ENCODE measurements around the gene SNX4.

Gene SNX4

DNA sequence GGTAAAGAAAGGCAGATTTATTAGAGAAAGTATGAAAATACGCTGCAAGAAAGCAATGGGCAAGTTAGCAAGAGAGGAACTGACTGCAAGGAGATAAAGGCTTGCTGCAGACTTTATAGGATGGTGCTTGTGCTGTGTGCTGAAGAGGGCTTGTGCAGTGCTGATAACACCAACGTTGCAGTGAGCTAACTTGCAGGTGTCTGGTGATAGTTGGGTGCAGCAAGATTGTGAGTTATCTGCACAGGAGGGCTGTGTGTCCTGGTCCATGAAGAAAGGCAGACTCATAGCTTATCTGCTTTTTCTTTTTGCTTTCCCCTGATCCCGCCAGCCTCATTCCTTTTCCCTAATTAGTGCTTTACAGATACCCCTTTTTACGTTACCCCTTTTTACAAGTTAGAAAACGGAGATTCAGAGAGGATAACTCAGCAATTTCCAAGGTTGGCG, 86.9 kb downstream of the SNX4 start:
- DNase-seq (ENCODE audit: low read depth in 1 of 2, low spot score in 1 of 2): no peak
- Histone ChIP-seq H3K27ac (replicated peaks) (no peak overlapping the region), H3K4me3 (replicated peaks; ENCODE audit: insufficient read depth, low read length) (no peak overlapping the region), H3K27me3 (ENCODE audit: insufficient read depth, poor library complexity, severe bottlenecking) (no peaks in the 10 kb centered on the region)
- TF ChIP-seq GABPA (IDR thresholded peaks at IDR 0.05; ENCODE audit: low read depth): no peak
- no peak for TF ChIP-seq SPI1 (IDR thresholded peaks at IDR 0.05; ENCODE audit: borderline replicate concordance, low read depth)

DNA sequence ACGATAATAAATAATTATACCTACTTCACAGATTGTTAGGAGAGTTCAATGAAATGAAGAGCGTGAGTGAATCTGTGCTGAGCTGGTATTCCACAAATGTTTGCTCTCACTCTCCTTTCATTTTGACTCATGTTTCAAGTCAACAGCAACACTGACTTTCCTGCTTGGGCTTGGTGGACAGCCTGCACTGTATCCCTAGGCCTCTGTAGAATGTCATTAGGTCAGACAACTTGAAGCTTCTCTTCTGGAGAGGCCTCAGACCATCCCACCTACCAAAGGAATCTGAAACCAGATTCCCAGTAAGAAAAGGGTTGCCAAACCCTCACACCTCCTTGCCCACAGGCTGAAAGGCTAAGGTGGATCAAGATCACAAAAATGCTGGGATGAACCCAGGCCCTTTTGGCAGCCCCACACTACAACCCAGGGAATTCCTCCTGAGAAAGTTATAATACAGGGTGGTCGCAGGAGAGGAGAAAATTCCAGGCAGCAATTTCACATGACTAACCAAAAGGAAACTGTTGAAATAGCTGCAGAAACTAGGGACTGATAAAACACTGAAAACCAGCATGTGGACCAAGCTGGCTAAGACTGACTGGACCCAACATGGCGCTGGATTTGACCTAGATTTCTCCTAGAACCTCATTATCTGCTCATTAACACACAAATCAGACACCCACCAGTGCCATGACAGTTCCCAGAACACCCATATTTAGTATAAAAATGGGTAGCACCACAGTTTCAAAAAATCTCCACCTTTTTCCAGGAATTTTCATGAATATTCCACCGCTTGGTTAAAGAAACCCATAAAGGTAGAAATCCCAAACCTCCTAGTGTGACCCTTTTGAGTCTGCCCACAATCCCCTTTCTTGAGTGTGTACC, 87.9 kb downstream of the SNX4 start:
- H3K27me3 ChIP-seq (ENCODE audit: insufficient read depth, poor library complexity, severe bottlenecking): no peaks in the 10 kb centered on the region
- H3K27ac ChIP-seq (replicated peaks): no peak overlapping the region
- no peak overlapping the region for H3K4me3 ChIP-seq (replicated peaks; ENCODE audit: insufficient read depth, low read length)
- TF ChIP-seq GABPA (IDR thresholded peaks at IDR 0.05; ENCODE audit: low read depth) (no peak), SPI1 (IDR thresholded peaks at IDR 0.05; ENCODE audit: borderline replicate concordance, low read depth) (no peak), POLR2AphosphoS5 (IDR thresholded peaks at IDR 0.05; ENCODE audit: low read depth) (no peak)
- TF ChIP-seq, protein P1, sequence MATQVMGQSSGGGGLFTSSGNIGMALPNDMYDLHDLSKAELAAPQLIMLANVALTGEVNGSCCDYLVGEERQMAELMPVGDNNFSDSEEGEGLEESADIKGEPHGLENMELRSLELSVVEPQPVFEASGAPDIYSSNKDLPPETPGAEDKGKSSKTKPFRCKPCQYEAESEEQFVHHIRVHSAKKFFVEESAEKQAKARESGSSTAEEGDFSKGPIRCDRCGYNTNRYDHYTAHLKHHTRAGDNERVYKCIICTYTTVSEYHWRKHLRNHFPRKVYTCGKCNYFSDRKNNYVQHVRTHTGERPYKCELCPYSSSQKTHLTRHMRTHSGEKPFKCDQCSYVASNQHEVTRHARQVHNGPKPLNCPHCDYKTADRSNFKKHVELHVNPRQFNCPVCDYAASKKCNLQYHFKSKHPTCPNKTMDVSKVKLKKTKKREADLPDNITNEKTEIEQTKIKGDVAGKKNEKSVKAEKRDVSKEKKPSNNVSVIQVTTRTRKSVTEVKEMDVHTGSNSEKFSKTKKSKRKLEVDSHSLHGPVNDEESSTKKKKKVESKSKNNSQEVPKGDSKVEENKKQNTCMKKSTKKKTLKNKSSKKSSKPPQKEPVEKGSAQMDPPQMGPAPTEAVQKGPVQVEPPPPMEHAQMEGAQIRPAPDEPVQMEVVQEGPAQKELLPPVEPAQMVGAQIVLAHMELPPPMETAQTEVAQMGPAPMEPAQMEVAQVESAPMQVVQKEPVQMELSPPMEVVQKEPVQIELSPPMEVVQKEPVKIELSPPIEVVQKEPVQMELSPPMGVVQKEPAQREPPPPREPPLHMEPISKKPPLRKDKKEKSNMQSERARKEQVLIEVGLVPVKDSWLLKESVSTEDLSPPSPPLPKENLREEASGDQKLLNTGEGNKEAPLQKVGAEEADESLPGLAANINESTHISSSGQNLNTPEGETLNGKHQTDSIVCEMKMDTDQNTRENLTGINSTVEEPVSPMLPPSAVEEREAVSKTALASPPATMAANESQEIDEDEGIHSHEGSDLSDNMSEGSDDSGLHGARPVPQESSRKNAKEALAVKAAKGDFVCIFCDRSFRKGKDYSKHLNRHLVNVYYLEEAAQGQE (IDR thresholded peaks at IDR 0.05; ENCODE audit: insufficient replicate concordance, low read depth): no peak
- TF ChIP-seq, protein P2, sequence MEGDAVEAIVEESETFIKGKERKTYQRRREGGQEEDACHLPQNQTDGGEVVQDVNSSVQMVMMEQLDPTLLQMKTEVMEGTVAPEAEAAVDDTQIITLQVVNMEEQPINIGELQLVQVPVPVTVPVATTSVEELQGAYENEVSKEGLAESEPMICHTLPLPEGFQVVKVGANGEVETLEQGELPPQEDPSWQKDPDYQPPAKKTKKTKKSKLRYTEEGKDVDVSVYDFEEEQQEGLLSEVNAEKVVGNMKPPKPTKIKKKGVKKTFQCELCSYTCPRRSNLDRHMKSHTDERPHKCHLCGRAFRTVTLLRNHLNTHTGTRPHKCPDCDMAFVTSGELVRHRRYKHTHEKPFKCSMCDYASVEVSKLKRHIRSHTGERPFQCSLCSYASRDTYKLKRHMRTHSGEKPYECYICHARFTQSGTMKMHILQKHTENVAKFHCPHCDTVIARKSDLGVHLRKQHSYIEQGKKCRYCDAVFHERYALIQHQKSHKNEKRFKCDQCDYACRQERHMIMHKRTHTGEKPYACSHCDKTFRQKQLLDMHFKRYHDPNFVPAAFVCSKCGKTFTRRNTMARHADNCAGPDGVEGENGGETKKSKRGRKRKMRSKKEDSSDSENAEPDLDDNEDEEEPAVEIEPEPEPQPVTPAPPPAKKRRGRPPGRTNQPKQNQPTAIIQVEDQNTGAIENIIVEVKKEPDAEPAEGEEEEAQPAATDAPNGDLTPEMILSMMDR (IDR thresholded peaks at IDR 0.05; ENCODE audit: insufficient read depth, low read length): no peak
- DNase-seq (ENCODE audit: low read depth in 1 of 2, low spot score in 1 of 2): no peak

DNA sequence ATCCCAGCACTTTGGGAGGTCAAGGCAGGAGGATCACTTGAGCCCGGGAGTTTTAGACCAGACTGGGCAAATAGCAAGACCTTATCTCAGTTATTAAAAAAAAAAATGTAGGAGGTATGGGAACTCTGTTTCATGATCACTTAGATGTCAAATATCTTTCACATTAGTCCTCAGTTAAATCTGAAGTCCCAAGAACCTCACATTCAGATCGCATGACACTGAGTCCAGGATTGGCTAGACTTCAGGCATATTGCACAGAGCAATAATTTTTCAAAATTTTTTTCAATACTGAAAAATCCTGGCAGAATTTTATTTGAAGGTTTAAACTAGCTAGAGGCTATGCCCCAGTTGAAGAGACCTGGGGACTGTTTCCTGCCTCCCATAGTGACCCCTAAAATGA, 88.6 kb downstream of the SNX4 start:
- Histone ChIP-seq H3K4me3 (replicated peaks; ENCODE audit: insufficient read depth, low read length) (no peak overlapping the region), H3K27ac (replicated peaks) (no peak overlapping the region), H3K27me3 (ENCODE audit: insufficient read depth, poor library complexity, severe bottlenecking) (no peaks in the 10 kb centered on the region)
- no peak for DNase-seq (ENCODE audit: low read depth in 1 of 2, low spot score in 1 of 2)
- TF ChIP-seq GABPA (IDR thresholded peaks at IDR 0.05; ENCODE audit: low read depth) (no peak), POLR2AphosphoS5 (IDR thresholded peaks at IDR 0.05; ENCODE audit: low read depth) (no peak), SPI1 (IDR thresholded peaks at IDR 0.05; ENCODE audit: borderline replicate concordance, low read depth) (no peak)
- TF ChIP-seq, protein P2 (IDR thresholded peaks at IDR 0.05; ENCODE audit: insufficient read depth, low read length): no peak
- TF ChIP-seq, protein P1 (IDR thresholded peaks at IDR 0.05; ENCODE audit: insufficient replicate concordance, low read depth): no peak

DNA sequence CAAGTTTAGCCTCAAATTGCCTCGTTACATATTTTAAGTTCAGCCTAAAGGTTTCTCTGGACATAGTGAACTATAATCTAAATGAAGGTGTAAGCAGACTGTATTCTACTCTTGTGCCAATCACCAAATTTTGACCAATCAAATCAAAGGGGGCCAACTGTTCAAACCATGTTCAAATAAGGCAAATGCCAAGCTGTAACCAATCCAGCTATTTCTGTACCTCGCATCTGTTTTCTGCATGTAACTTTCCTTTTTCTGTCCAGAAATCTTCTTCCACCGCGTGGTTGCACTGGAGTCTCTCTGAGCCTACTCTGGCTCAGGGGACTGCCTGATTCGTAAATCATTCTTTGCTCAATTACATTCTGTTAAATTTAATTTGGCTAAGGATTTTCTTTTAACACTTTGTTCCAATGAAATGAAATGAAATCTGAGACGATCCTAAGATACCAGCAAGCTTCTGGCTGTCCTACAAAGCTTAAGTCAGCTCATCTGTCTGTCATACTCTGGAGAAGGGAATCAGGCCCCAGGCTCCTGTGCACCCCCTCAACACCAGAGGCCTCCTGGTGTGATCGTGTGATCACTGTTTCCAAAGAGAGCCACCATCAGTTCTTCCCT, 91.7 kb downstream of the SNX4 start:
- no peak overlapping the region for H3K27ac ChIP-seq (replicated peaks)
- TF ChIP-seq, protein P2 (IDR thresholded peaks at IDR 0.05; ENCODE audit: insufficient read depth, low read length): no peak
- TF ChIP-seq SPI1 (IDR thresholded peaks at IDR 0.05; ENCODE audit: borderline replicate concordance, low read depth) (no peak), GABPA (IDR thresholded peaks at IDR 0.05; ENCODE audit: low read depth) (no peak), POLR2AphosphoS5 (IDR thresholded peaks at IDR 0.05; ENCODE audit: low read depth) (no peak)
- TF ChIP-seq, protein P1 (IDR thresholded peaks at IDR 0.05; ENCODE audit: insufficient replicate concordance, low read depth): no peak
- DNase-seq (ENCODE audit: low read depth in 1 of 2, low spot score in 1 of 2): no peak
- H3K27me3 ChIP-seq (ENCODE audit: insufficient read depth, poor library complexity, severe bottlenecking): no peaks in the 10 kb centered on the region
- no peak overlapping the region for H3K4me3 ChIP-seq (replicated peaks; ENCODE audit: insufficient read depth, low read length)
